OCI-M2 (cell line): ENCODE results near the gene HLA-DMA.

ENCODE experiments used
- DNase-seq: peaks from one replicate; lab custom pipeline; 2025; ENCODE audit not compliant: unreplicated experiment; lab: John Stamatoyannopoulos, UW

HLA-DMA gene

GRCh38 chr6:32933661-32934085 lies 19.2 kb downstream of the HLA-DMA start:
- DNase-seq, result no peak

DNA sequence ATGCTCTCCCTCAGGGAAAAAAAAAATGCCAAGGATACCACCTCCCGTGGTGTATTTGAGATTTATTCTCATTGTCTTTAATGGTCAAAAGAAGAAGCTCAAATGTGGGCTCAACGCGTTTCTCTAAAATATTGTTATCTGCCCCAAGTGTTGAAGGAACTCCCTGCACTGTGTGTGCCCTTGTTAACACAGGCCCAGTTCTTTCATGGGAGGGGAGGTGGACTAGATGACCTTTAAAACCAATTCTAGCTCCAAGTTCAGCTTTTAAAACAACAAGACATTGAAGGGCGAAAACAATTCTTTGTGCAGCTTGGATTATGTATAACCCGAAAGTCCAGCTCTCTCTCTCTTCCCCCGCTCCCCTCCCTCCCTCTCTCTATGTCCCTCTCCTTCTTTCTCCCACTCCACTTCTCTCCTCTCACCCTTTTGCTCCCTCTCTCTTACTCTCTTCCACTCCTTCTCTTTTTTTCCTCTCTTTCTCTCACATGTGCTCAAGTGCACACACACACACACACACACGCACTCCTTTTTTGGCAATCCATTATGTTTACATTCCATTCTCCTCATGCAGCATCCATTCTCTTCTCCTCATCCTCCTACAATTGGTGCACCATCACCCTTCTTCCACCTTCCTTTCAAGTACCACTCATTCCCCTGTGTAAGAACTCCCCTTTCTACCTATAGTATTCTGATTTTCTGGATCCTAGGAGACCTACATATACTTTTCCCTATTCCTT lies 20.6 kb downstream of the HLA-DMA start:
- no peak for DNase-seq

DNA sequence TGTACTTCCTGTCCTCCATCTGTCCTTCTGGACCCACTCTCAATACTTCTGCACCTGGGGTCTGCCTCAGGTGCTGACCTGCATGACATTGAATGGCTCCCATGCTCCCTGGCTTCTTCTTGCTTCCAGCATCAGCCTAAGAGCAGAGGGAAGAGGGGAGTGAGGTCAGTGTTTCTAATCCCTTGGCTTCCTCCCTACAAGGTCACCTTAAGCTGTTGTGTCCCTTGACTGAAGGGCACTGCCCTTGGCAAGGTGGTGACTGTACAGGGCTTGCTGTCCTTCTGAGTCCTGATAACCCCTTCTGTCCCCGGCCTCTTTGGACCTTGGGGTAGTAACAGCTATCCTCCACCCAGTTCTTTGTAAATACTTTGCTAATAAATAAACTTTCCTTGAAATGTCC lies 21.7 kb downstream of the HLA-DMA start:
- DNase-seq, result no peak

DNA sequence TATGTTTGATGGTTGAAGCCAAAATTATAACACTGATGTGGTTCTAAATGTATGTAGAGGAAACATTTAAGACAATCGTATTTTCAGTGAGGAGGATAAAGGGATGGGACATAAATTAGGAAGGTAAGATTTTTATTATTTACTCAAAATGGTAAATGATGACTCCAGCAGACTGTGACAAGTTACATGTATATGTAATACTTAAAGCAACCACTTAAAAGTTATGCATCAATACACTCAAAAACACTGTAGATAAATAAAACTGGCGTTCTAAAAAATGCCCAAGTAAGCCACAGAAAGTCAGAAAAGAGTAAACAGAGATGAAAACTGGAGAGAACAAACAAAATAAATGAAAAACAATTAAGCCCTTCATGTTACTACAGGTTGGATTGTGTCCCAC lies 30.8 kb downstream of the HLA-DMA start:
- no peak for DNase-seq

GRCh38 chr6:32920715-32921114 lies 32.2 kb downstream of the HLA-DMA start:
- DNase-seq, result no peak

DNA sequence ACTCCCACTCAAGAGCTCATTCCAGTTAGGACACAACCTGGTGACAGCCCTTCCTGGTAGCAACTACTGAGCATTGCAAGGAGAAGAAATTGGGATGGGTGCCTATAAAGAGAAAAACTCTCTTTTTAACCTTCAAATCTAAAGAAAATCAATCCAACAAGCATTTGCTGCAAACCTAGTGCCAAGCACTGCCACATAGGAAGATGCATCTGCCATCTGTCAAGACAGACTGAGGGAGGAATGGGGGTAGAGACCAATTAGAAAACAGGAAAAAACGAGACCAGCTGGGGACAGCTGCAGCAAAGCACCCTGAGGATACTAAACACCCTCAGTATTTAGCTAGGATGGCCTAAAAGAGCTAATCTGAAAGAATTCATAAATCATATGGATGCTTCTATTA lies 39.9 kb downstream of the HLA-DMA start:
- no peak for DNase-seq

GRCh38 chr6:32908897-32909296 lies 44.0 kb downstream of the HLA-DMA start:
- no peak for DNase-seq

- DNase-seq, result no peak
Measured at GRCh38 chr6:32906539-32906938, 46.4 kb downstream of the HLA-DMA start.

DNA sequence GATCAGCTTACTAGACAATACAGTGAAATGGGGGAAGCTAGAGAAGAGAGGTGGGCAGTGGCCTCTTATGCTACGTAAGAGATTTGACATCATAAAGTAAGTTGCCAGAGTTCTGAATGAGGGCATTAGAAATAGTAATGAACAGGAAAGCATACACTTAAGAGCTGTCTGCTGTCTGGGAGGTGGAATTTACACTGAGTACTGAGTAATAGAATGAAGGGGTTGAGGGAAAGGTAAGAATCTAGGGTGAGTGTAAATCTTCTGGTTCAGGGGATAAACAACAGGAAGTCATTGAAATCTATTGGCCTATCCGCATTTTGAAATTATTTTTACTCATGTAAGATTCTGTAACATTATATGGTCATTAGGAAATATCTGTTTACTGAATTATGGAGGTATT lies 47.8 kb downstream of the HLA-DMA start:
- no peak for DNase-seq

DNA sequence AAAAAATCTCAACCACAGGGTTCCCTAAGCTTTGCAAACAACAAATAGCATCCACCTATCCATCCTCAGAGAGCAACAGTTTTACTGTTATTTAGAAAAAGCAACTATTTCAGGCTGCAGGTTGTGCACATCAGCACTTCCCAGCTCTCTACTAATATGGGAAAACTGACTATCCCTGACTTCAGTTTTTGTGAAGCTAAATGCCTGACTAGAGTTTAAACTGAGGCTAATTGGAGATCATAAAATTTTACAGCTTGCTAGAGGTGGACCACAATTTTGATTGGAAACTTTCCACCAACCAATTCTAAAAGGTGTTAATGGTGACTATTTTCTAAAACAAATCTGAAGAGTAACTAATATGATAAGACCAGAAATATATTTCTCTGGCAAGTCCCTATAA lies 48.9 kb downstream of the HLA-DMA start:
- DNase-seq, result no peak
